Glomerular endothelial cell (primary cell): ENCODE results near the gene RFESD. TPM values are rescaled to one million over a fixed set of nuclear protein-coding genes. Genes with fewer than 3 reads are reported as not detected.
"Not testable (repeated sequence)": the region's sequence is repeated elsewhere in the genome, so short reads cannot be mapped to it uniquely, and the experiment has no call there.

Source experiments
- DNase-seq: peaks from one replicate; pipeline ENCODE4 v3.0.0-alpha.2; 2011; ENCODE audit warnings: low read depth, low spot score; ENCODE audit errors: extremely low read depth
- total RNA-seq: library from RNA; depleted of rRNA; stranded (reverse); fragments of >200 nt; gene quantifications from 2 replicates; pipeline ENCODE4 v1.2.3, GENCODE V29; 2015

RFESD gene
- total RNA-seq, 1 donor from 2014 or later = 2.9 TPM

DNA sequence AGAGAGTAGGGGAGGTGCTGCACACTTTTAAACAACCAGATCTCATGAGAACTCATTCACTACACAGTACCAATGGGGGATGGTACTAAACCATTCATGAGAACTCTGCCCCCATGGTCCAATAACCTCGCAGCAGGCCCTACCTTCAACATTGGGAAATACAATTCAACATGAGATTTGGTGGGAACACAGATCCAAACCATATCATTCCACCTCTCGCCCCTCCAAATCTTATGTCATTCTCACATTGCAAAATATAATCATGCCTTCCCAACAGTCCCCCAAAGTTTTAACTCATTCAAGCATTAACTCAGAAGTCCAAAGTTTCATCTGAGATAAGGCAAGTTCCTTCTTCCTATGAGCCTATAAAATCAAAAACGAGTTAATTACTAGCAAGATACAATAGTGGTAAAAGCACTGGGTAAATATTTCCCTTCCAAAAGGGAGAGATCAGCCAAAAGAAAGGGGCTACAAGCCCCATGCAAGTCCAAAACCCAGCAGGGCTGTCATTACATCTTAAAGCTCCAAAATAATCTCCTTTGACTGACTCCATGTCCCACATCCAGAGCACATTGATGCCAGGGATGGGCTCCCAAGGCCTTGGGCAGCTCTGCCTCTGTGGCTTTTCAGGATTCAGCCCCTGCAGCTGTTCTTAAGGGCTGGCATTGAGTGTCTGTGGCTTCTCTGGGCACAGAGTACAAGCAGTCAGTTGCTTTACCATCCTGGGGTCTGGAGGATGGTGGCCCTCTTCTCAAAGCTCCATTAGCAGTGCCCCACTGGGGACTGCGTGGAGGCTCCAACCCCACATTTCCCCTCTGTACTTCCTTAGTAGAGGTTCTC is 18.4 kb upstream of the RFESD start:
- no peak for DNase-seq

DNA sequence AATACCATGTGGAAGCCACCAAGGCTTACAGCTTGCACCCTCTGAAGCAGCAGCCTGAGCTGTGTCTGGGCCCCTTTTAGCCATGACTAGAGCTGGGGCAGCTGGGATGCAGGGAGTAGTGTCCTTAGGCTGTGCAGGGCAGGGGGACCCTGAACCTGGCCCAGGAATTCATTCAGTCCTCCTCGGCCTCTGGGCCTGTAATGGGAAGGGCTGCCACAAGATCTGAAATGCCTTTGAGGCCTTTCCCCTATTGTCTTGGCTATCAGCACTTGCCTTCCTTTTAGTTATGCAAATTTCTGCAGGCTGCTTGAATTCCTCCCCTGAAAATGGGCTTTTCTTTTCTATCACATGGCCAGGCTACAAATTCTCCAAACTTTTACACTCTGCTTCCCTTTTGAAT is 17.6 kb upstream of the RFESD start:
- DNase-seq = no peak

DNA sequence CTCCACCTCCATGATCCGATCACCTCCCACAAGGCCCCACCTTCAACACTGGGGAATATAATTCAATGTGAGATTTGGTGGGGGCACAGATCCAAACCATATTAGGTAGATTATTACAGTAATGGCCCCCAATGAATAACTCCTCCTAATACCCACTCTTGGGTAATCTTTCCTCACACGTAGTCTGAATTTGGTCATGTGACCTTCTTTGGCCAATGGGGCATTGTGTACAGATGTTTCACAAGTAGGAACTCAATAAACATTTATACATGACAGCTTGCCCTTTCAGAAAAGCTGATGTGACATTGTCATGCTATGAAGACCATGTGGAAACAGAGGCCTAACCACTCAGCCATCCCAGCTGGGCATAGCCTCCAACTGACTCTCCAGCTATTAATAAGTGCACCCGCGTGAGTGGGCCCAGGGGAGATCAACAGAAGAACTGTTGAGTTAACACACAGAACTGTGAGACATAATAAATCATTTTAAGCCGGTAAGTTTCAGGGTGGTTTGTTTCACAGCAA is 16.1 kb upstream of the RFESD start:
- no peak for DNase-seq

DNA sequence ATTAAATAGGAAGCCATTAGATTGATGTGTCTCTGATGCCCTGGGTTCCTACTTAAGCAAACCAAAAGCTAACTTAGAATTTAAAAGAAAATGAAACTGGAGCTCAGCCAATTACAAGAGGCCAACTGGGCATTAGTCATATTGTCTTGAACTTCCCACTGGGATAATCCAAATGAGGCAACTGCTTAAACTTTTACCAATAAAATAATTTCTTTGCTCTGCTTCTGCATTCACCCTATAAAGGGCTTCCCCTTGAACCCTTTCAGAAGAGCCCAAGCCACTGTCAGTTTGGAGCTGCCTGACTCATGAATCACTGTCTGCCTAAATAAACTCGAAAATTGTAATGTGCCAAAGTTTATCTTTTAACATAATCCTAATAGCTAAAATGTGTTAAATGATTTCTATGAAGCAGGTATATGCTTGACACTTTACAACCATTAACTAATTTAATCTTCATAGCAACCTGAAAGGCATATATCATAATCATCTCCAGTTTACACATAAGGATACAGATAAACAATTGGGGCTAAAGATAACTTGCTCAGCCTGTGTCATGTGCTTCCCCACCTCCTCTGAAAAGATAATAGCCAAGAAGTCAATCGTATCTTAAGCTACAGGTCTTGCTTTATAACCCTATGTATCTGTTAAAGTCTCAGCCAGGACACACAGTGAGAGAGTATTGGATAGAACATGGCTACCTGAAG is 15.2 kb upstream of the RFESD start:
- DNase-seq = no peak

DNA sequence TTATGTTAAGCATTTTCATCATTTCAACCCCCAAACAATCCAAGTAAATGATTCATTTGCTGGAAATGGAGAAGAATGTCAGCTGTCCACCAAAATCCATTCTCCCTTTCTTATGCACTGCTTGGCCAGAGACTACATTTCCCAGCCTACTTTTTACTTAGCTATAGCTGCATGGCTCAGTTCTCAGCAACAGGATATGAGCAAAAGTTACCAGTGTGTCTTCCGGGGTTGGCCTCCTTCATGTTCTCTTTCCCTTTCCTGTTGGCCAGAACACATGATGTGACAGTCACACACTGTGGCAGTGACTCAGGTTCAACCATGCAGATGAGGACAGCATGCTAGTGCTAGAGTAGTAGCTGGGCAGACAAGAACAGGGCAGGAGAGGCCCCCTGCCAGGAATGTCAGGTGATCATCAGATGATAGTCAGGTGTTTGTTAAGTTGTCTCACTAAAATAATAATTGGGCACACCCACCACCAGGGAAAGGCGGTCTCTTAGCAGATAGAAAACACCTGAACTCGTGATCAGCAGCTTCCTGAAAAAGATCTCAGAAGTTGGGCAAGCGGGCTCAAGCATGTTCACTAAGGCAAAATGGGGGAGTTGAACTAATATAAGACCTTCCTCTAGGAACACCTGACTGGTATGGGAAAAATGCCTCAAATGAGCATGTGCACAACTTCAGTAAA is 14.4 kb upstream of the RFESD start:
- DNase-seq = no peak

DNA sequence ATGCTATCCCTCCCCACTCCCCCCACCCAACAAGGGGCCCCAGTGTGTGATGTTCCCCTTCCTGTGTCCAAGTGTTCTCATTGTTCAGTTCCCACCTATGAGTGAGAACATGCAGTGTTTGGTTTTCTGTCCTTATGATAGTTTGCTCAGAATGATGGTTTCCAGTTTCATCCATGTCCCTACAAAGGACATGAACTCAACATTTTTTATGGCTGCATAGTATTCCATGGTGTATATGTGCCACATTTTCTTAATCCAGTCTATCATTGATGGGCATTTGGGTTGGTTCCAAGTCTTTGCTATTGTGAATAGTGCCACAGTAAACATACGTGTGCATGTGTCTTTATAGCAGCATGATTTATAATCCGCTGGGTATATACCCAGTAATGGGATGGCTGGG is 13.6 kb upstream of the RFESD start:
- not testable (repeated sequence) for DNase-seq

DNA sequence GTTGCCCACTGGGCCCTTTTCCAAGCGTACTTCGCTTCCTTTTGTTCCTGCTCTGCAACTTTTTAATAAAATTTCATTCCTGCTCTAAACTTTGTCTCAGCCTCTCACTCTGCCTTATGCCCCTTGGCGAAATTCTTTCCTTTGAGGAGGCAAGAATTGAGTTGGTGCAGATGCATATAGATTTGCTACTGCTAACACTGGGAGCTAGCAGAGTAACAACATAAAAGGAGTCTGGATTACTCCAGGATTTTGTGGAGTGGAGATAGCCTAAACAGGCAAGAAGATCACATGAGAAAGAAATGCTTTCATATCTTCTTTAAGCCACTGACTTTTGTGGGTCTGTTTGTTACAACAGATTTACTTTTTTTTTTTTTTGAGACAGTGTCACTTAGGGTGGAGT is 12.9 kb upstream of the RFESD start:
- DNase-seq = no peak

DNA sequence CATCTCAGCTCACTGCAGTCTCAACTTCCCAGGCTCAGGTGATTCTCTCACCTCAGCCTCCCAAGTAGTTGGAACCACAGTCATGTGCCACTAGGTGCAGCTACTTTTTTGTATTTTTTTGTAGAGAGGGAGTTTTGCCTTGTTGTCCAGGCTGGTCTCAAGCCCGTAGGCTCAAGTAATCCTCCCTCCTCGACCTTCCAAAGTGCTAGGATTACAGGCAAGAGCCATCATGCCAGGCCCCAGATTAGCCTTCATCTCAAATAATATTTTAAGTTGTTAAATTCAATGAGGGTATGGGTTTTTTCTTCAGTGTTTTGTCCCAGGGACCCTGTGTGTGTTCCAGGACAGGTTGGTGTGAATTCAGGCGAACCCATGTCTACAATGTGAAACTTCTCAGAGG is 12.5 kb upstream of the RFESD start:
- no peak for DNase-seq

DNA sequence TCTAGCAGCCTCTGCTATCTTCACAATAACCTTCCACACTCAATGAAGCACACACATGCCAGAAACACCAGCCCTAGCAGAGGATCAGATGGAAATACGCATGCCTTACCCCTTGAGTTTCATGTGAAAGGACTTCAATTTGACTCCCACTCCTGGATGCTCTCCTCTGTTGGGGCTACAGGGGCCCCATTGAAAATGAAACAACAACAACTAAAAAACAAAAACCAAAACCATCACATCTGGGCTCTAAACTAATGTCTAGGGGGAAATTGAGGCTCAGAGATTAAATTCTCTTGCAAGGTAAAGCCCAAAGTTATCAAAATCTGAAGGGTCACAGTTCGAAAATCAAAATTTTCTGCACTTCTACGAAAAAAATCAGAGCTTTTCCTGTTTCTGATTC is 7.9 kb upstream of the RFESD start:
- no peak for DNase-seq

DNA sequence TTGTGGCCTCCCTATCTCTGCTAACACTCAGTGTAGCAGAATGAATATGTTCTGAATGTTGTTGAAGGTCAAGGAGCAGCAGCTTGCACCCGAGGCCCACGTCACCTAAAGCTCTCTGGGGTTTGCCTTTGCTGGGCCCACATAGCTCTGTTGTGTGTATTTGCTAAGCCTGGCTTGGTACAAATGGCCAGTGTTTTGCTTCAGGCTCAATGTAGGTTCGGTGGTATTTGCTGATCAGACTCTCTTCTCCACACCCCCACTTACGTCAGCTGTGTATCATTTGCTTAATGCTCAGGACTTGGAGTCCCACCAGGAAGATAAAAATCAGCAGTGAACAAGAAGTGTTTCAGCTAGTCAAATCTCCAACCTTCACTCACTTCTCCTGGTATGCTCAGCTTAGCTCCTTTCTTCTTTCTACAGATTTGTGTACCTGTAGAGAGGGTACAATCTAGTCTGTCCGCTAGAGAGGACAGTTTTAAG is 4.8 kb upstream of the RFESD start:
- DNase-seq = no peak

DNA sequence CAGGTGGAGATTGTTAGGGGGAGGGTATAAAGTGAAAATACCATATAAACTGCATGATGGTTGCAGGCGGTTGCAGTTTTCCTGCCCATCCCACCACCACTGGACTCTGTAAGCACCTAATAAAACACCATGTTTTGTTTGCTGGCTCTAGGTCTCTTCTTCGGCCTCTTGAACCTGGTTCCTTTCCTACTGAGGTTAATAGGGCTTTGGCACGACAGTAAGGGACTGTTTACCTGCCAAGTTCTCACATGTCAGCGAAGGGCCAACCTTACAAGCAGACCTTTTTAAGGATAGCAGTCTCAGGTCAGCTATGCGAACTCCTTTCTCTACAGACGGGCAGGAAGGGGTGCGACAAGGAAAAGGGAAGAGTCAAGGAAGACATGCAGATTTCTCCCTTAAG is 3.4 kb upstream of the RFESD start:
- no peak for DNase-seq

DNA sequence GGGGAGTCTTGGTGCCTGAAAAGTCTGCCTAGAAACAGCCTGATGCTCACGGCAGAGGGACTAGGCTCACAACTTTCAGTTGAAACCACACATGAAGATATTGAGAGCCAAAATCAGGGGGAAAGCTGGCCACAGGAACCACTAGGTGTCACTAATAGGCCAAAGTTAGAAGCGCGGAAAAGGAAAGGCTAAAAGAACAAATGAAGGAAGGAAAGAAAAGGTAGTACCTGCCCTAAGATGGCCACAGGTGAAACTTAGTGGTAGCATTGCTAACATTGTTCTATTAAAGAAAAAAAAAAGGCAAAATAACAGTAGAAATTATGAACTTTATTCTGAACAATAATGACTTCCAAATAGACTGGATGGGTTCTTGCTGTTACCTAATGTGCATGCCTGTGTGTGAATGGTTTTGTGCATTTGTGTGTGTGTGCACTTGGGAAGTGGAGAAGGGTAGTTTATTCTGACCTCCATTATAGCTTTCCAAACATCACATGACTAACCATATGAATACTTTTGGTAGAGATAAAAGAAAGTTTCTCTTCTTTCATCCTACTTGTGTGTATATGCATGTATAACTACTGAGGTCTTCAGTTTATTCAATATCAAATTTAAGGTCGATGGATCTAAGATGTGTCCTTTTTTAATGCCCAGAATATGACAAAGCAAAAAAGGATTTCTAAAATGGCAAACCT is 2.1 kb upstream of the RFESD start:
- DNase-seq = no peak

DNA sequence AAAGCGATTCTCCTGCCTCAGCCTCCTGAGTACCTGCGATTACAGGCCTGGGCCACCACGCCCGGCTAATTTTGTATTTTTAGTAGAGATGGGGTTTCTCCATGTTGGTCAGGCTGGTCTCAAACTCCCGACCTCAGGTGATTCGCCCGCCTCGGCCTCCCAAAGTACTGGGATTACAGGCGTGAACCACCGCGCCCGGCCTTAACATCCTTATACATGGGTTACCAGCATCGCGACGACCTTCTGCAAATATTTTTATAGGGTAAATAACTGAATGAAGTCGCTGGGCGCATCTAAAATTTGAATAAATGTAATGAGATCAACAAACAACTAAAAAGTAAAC is 380 bp upstream of the RFESD start:
- not testable (repeated sequence) for DNase-seq

DNA sequence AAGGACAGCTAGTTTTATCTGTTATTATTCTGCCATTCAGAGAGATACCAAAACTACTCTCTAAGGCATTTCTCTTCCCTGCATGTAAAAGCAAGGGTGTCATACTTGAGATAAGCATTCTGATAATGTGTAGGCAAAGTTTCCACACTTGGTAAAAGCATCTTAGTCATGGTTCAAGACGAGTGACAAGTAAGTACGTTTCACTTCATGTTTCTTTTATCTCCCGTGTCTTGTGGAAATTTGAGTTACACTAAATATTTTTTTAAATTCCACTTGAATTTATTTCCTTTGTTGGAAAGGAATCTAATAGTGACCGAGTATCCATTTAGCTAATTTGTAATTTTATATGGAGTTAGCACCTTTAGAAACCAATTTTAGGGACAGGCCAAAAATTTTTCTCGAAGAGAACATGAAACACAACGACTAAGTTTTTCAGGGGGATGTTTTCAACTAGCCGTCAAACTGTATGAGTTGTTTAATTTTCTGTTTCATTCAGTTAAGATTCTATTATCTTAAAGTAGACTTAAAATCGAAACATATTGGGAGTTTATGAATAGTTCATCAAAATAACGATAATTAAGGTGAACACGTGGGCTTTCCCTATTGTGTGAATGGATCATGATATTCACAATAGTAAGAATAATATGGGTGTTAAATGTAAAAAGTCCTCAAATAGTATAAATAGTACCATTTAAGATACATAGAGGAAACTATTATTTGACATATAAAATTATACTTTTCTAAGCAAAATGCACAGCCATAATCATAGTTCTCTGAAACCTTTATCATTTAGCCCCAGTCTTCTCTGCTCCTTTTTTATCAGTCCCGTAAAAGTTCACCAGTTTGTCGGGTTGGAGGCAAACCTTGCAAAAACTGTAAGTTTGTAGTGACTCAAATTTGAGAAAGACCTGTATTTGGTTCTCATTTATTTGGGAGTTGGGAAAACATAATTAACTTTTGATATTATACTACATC is 1.6 kb downstream of the RFESD start:
- DNase-seq = no peak

DNA sequence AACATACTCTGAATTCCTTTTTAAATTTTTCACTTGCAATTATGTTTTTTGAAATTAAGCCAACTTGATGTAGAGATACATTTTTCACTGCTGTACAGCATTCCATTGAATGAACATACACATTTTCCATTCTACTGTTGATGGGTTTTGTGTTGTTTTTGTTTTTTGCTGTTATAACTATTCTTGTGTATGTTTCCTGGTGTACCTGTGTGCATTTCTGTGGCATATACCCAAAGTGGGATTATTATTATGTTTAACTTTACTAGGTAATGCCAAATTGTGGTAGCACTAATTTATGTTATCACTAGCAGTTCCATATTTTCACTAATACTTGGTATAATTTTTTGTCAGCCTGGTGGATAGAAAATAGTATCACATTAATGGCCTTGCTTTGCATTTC is 2.7 kb downstream of the RFESD start:
- DNase-seq = no peak

DNA sequence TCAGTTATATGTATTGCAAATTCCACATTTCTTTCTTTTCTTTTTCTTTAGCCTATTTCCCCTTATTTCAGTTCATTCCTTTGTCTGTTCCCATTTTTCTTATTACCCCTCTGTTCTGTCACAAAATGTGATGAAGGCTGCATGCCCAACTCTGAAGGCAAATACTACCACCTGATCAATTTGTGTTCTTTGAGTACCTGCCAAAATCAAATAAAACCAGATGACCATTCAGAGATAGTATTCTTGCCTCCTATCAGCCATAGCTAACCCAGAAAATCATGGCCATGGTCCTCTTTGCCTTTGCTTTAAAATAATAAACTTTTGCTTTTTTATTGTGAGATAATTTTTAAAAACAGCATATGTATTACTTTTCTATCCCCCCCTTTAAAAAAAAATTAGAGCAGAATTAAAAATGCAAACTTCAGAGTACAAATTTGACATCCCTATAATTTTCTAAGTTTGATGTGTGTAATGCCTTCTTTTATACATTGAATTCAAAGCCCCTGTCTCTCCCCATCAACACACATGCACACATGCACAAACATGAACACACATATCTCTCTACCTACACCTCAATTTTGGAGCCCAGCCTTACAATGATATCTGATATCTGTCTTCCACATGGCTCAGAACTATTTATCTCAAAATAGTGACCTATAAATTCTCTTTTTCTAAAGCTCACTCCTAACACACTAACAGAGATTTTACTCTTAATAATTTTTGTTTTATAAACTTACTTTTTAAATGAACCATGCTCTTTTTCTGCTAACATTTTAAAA is 3.5 kb downstream of the RFESD start:
- DNase-seq = no peak

DNA sequence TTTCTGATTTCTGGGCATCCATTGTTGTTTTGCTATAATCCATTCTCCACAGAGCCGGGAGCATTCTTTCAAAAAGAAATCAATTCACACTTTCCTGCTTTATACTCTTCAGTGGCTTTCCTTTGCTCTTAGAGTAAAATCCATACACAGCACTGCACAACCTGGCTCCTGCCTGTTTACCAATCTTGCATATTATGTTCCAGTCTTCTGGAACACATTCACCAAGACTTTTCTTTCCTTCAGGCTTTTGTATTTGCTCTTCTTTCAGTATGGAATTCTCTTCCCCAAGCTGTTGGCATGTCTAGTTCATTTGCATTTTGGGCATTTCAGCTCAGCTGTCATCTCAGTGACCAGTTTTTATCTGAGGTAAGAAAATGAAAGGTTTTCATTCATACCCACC is 6.3 kb downstream of the RFESD start:
- no peak for DNase-seq

DNA sequence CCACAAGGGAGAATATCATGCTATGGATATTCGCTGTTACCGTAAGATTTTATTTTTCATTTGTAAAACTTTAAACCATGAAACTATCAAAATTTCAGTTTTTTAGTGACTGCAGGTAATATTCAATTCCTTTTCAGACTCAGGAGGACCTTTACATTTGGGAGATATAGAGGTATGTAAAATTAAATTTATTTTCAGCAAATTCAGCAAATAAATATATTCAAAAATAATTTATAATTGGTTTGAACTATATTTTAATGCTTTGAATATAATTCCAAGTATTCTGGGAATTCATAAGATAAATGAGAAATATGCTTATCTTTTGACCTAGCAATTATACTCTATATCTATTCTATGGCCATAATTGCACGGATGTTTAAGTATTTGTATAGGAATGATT is 7.6 kb downstream of the RFESD start:
- no peak for DNase-seq

DNA sequence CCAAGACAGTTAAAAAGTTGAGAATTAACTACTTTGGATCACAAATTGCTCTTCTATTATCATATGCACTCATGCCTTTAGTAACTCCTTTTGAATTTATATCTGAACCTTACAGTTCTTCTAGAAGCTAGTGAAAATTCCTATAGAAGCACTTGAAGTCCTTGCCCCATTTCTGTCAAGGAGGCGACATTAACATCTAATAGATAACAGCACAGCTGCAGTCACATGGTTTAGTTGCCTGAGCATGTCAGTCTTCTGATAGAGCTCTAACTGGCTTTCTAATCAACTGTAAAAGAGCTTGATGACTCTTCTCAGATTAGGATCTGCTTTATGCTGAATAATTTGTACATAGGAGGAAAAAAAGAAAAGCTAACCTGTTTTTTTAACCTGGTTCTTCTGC is 9.0 kb downstream of the RFESD start:
- no peak for DNase-seq
